ENCODE results near the gene CLDN16.

DNA sequence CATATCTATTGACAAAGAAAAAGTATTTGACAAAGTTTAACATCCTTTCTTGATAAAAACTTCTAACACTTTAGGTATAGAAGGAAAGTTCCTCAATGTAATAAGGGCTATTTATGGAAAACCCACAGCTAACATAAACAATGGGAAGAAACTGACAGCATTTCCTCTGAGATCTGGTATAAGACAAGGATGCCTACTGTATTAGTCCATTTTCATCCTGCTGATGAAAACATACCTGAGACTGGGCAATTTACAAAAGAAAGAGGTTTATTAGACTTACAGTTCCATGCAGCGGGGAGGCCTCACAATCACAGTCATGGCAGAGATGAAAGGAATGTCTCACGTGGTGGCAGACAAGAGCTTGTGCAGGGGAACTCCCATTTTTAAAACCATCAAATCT, 47.9 kb upstream of the CLDN16 start:
- TF ChIP-seq CTCF (IDR thresholded peaks at IDR 0.05), result no peak
- TF ChIP-seq POLR2A (IDR thresholded peaks at IDR 0.05), result no peak

Measured in testis (tissue), 2 donors.